Muscle layer of duodenum (tissue), 2 donors: ENCODE results near the gene GUCY2D.
"Not testable (repeated sequence)": the region's sequence is repeated elsewhere in the genome, so short reads cannot be mapped to it uniquely, and the experiment has no call there.

Experiments used
- H3K27ac ChIP-seq: one replicate; pipeline ENCODE4 v1.7.0; 2013; ENCODE audit warnings: mild to moderate bottlenecking, low read length
- H3K27me3 ChIP-seq: one replicate; pipeline ENCODE4 v1.7.0; 2013; ENCODE audit warnings: low read depth, mild to moderate bottlenecking, control low read depth, low read length
- H3K36me3 ChIP-seq, 2 donors: one replicate each; pipeline ENCODE4 v1.7.0; 2013; ENCODE audit warnings: low read length in 2 of 2, control low read depth in 1 of 2, mild to moderate bottlenecking in 1 of 2; ENCODE audit not compliant: insufficient read depth in 2 of 2, control insufficient read depth in 1 of 2
- H3K4me1 ChIP-seq, 2 donors: one replicate each; pipeline ENCODE4 v1.7.0; 2013; ENCODE audit warnings: low read length in 2 of 2, mild to moderate bottlenecking in 2 of 2, control low read depth in 1 of 2, moderate library complexity in 1 of 2; ENCODE audit not compliant: insufficient read depth in 2 of 2, control insufficient read depth in 1 of 2
- H3K4me3 ChIP-seq, 2 donors: one replicate each; pipeline ENCODE4 v1.7.0; 2013; ENCODE audit warnings: low read length in 2 of 2, low read depth in 1 of 2, mild to moderate bottlenecking in 1 of 2
- H3K9me3 ChIP-seq, 2 donors: one replicate each; pipeline ENCODE4 v1.7.0; 2013; ENCODE audit warnings: low read length in 2 of 2, control low read depth in 1 of 2, mild to moderate bottlenecking in 1 of 2; ENCODE audit not compliant: control insufficient read depth in 1 of 2
- donor health status: healthy.

Gene GUCY2D

GRCh38 chr17:8019665-8020650 lies 17.5 kb downstream of the GUCY2D start:
- peaks cover 0 to 13% of the 10 kb centered on the region in 2 donors for H3K4me1 ChIP-seq
- no peak overlapping the region for H3K4me3 ChIP-seq
- no peak overlapping the region for H3K27ac ChIP-seq
- peaks cover 9% of the 10 kb centered on the region for H3K27me3 ChIP-seq
- H3K9me3 ChIP-seq, result no peaks in the 10 kb centered on the region
- H3K36me3 ChIP-seq, result no peaks in the 10 kb centered on the region

- Histone ChIP-seq H3K4me1 (peaks cover 0 to 7% of the 10 kb centered on the region in 2 donors), H3K27ac (no peak overlapping the region), H3K27me3 (no peaks in the 10 kb centered on the region), H3K9me3 (no peaks in the 10 kb centered on the region), H3K4me3 (no peak overlapping the region), H3K36me3 (no peaks in the 10 kb centered on the region)
Measured at GRCh38 chr17:8020776-8021564, 18.6 kb downstream of the GUCY2D start.

- Histone ChIP-seq H3K4me1 (no peaks in the 10 kb centered on the region), H3K36me3 (no peaks in the 10 kb centered on the region), H3K9me3 (no peaks in the 10 kb centered on the region), H3K4me3 (no peak overlapping the region), H3K27me3 (no peaks in the 10 kb centered on the region), H3K27ac (no peak overlapping the region)
Measured at GRCh38 chr17:8021565-8022359, 19.3 kb downstream of the GUCY2D start.

- H3K27me3 ChIP-seq, result peaks cover 5% of the 10 kb centered on the region
- no peak overlapping the region for H3K27ac ChIP-seq
- no peaks in the 10 kb centered on the region for H3K4me1 ChIP-seq
- no peak overlapping the region for H3K4me3 ChIP-seq
- no peaks in the 10 kb centered on the region for H3K36me3 ChIP-seq
- H3K9me3 ChIP-seq, result no peaks in the 10 kb centered on the region
Measured at GRCh38 chr17:8022360-8023003, 20.1 kb downstream of the GUCY2D start.

GRCh38 chr17:8024161-8024560 lies 21.7 kb downstream of the GUCY2D start:
- H3K4me1 ChIP-seq, H3K27me3 ChIP-seq, H3K27ac ChIP-seq, H3K36me3 ChIP-seq, H3K9me3 ChIP-seq, H3K4me3 ChIP-seq: not testable (repeated sequence)

- Histone ChIP-seq H3K27me3 (peaks cover 6% of the 10 kb centered on the region), H3K9me3 (no peaks in the 10 kb centered on the region), H3K27ac (no peak overlapping the region), H3K4me3 (no peak overlapping the region), H3K4me1 (no peaks in the 10 kb centered on the region), H3K36me3 (no peaks in the 10 kb centered on the region)
Measured at GRCh38 chr17:8025176-8025911, 22.9 kb downstream of the GUCY2D start.

- H3K27me3 ChIP-seq, result peaks cover 6% of the 10 kb centered on the region
- no peak overlapping the region for H3K4me3 ChIP-seq
- H3K4me1 ChIP-seq, result no peaks in the 10 kb centered on the region
- no peaks in the 10 kb centered on the region for H3K9me3 ChIP-seq
- no peaks in the 10 kb centered on the region for H3K36me3 ChIP-seq
- no peak overlapping the region for H3K27ac ChIP-seq
Measured at GRCh38 chr17:8029121-8029520, 26.7 kb downstream of the GUCY2D start.

- H3K9me3 ChIP-seq, result no peaks in the 10 kb centered on the region
- H3K4me1 ChIP-seq, result no peaks in the 10 kb centered on the region
- no peak overlapping the region for H3K4me3 ChIP-seq
- peaks cover 6% of the 10 kb centered on the region for H3K27me3 ChIP-seq
- no peaks in the 10 kb centered on the region for H3K36me3 ChIP-seq
- H3K27ac ChIP-seq, result no peak overlapping the region
Measured at GRCh38 chr17:8031261-8031661, 28.8 kb downstream of the GUCY2D start.

- no peak overlapping the region for H3K27ac ChIP-seq
- H3K4me3 ChIP-seq, result no peak overlapping the region
- H3K27me3 ChIP-seq, result peaks cover 6% of the 10 kb centered on the region
- no peaks in the 10 kb centered on the region for H3K4me1 ChIP-seq
- no peaks in the 10 kb centered on the region for H3K36me3 ChIP-seq
- no peaks in the 10 kb centered on the region for H3K9me3 ChIP-seq
Measured at GRCh38 chr17:8031950-8032349, 29.5 kb downstream of the GUCY2D start.

GRCh38 chr17:8032442-8032841 lies 30.0 kb downstream of the GUCY2D start:
- Histone ChIP-seq H3K27me3 (peaks cover 2% of the 10 kb centered on the region), H3K4me3 (no peak overlapping the region), H3K9me3 (no peaks in the 10 kb centered on the region), H3K4me1 (no peaks in the 10 kb centered on the region), H3K36me3 (no peaks in the 10 kb centered on the region), H3K27ac (no peak overlapping the region)
